ENCODE measurements around the gene TARS3. TPM values are rescaled to one million over a fixed set of nuclear protein-coding genes. Genes with fewer than 3 reads are reported as not detected.
A peak's percentile ranks its signal among the peaks of the same experiment; 100 is the strongest.

Gene TARS3
- total and polyA plus RNA-seq, 2 donors (not counting 3 experiments of a cell fraction or from before 2014, with no cell fraction given): 0.91 to 8.2 TPM

- Histone ChIP-seq H3K9me3 (replicated peaks; ENCODE audit: control insufficient read depth, insufficient read depth, low read length) (no peaks in the 10 kb centered on the region), H3K27ac (ENCODE audit: insufficient read depth, low read depth, low read length) (no peak overlapping the region), H3K4me2 (ENCODE audit: insufficient read depth, low read length) (no peak overlapping the region), H3K4me3 (replicated peaks in 1 of 3; ENCODE audit: insufficient read depth in 1 of 3, low read depth in 1 of 3, low read length in 3 of 3) (no peak overlapping the region), H3K9me1 (replicated peaks; ENCODE audit: control insufficient read depth, extremely low read depth, insufficient read depth, low read length) (no peaks in the 10 kb centered on the region), H3K79me2 (ENCODE audit: control insufficient read depth, insufficient read depth, low read length) (no peaks in the 10 kb centered on the region), H3K36me3 (ENCODE audit: control insufficient read depth in 2 of 2, extremely low read depth in 1 of 2, insufficient read depth in 2 of 2, low read length in 2 of 2) (no peaks in the 10 kb centered on the region), H3K4me1 (ENCODE audit: control insufficient read depth, extremely low read depth, insufficient read depth, low read length) (peaks cover 5% of the 10 kb centered on the region), H4K20me1 (replicated peaks; ENCODE audit: control insufficient read depth, extremely low read depth, insufficient read depth, low read length) (no peaks in the 10 kb centered on the region), H3K27me3 (ENCODE audit: control insufficient read depth in 2 of 2, insufficient read depth in 2 of 2, low read length in 2 of 2) (no peaks in the 10 kb centered on the region), H3K9ac (replicated peaks; ENCODE audit: extremely low read depth, insufficient read depth, low read length) (no peak overlapping the region), H2AFZ (ENCODE audit: low read depth, low read length) (no peak overlapping the region)
- intact Hi-C loops (cut with micrococcal nuclease): no loop called here
- POLR2A ChIA-PET: no interaction called here
- TF ChIP-seq MYC (IDR thresholded peaks at IDR 0.05; ENCODE audit: low read depth, low read length) (no peak), POLR2A (IDR thresholded peaks at IDR 0.05; ENCODE audit: low read depth, low read length) (no peak), JUN (IDR thresholded peaks at IDR 0.05; ENCODE audit: borderline replicate concordance, insufficient read depth, insufficient read length, low read depth) (no peak), MAX (IDR thresholded peaks at IDR 0.05; ENCODE audit: insufficient read depth, insufficient read length) (no peak), EZH2 (IDR thresholded peaks at IDR 0.05; ENCODE audit: borderline replicate concordance, low read depth, low read length, severe bottlenecking) (no peak), POLR2AphosphoS5 (IDR thresholded peaks at IDR 0.05; ENCODE audit: insufficient read depth, low read depth, low read length) (no peak), CTCF (IDR thresholded peaks at IDR 0.05; ENCODE audit: extremely low read depth in 1 of 2, insufficient read depth in 1 of 2, low read depth in 1 of 2, low read length in 2 of 2) (no peak), GATA2 (IDR thresholded peaks at IDR 0.05; ENCODE audit: insufficient read depth, insufficient read length, low read depth, low read length) (no peak), FOS (IDR thresholded peaks at IDR 0.05; ENCODE audit: borderline replicate concordance, insufficient read depth, low read length) (no peak)
- CTCF ChIA-PET: no interaction called here
- dilution Hi-C loops (cut with MboI; ENCODE audit: extremely low pct_ligation_motif_present, low sequenced_read_pairs): no loop called here
- FAIRE-seq: peak; percentile 53
- DNase-seq (ENCODE audit: low read depth, low spot score): no peak
- BruUV-seq (replicated peaks): no TSS peak
Measured at GRCh38 chr15:101727186-101727585, 2.9 kb upstream of the TARS3 start.
